ENCODE results near the gene TMOD1.

Gene TMOD1

GRCh38 chr9:97553841-97554240 is 52.4 kb downstream of the TMOD1 start:
- DNase-seq (ENCODE audit: low read depth, low spot score): no peak
- in situ Hi-C loops (cut with HindIII; ENCODE audit: low sequenced_read_pairs): no loop called here
- no peak for TF ChIP-seq CTCF (IDR thresholded peaks at IDR 0.05; ENCODE audit: low read depth, low read length)
- H3K4me3 ChIP-seq (ENCODE audit: low read depth, low read length): no peak overlapping the region

- no peak for DNase-seq (ENCODE audit: low read depth, low spot score)
- in situ Hi-C loops (cut with HindIII; ENCODE audit: low sequenced_read_pairs): no loop called here
- H3K4me3 ChIP-seq (ENCODE audit: low read depth, low read length): no peak overlapping the region
- TF ChIP-seq CTCF (IDR thresholded peaks at IDR 0.05; ENCODE audit: low read depth, low read length): no peak
Observed at GRCh38 chr9:97554566-97555075, 53.2 kb downstream of the TMOD1 start.

- in situ Hi-C loops (cut with HindIII; ENCODE audit: low sequenced_read_pairs): no loop called here
- no peak for TF ChIP-seq CTCF (IDR thresholded peaks at IDR 0.05; ENCODE audit: low read depth, low read length)
- peak; percentile 8 for DNase-seq (ENCODE audit: low read depth, low spot score)
- H3K4me3 ChIP-seq (ENCODE audit: low read depth, low read length): no peak overlapping the region
Observed at GRCh38 chr9:97555164-97555563, 53.7 kb downstream of the TMOD1 start.

- DNase-seq (ENCODE audit: low read depth, low spot score): no peak
- in situ Hi-C loops (cut with HindIII; ENCODE audit: low sequenced_read_pairs): no loop called here
- no peak overlapping the region for H3K4me3 ChIP-seq (ENCODE audit: low read depth, low read length)
- TF ChIP-seq CTCF (IDR thresholded peaks at IDR 0.05; ENCODE audit: low read depth, low read length): no peak
Observed at GRCh38 chr9:97556036-97556720, 54.7 kb downstream of the TMOD1 start.

GRCh38 chr9:97556721-97557605 is 55.5 kb downstream of the TMOD1 start:
- in situ Hi-C loops (cut with HindIII; ENCODE audit: low sequenced_read_pairs): no loop called here

More at GRCh38 chr9:97556721-97557605, 55.5 kb downstream of the TMOD1 start:
- no peak for DNase-seq (ENCODE audit: low read depth, low spot score)
- no peak overlapping the region for H3K4me3 ChIP-seq (ENCODE audit: low read depth, low read length)
- TF ChIP-seq CTCF (IDR thresholded peaks at IDR 0.05; ENCODE audit: low read depth, low read length): no peak
